ENCODE data around the gene CPSF4. TPM values are rescaled to one million over a fixed set of nuclear protein-coding genes. Genes with fewer than 3 reads are reported as not detected.

CPSF4 gene
- total RNA-seq, 1 donor = 101 TPM

GRCh38 chr7:99461221-99461620 is 22.5 kb downstream of the CPSF4 start:
- Histone ChIP-seq H3K9me3 (ENCODE audit: low read depth, low read length) (no peaks in the 10 kb centered on the region), H3K4me2 (ENCODE audit: insufficient read depth, low read length) (no peak overlapping the region), H2AFZ (ENCODE audit: low read length) (no peak overlapping the region), H3K36me3 (ENCODE audit: insufficient read depth, low read length) (peaks cover 53% of the 10 kb centered on the region), H3K27ac (ENCODE audit: low read depth, low read length) (no peak overlapping the region), H3K4me3 (ENCODE audit: insufficient read depth, low read length) (no peak overlapping the region), H3K79me2 (ENCODE audit: insufficient read depth, low read length) (peaks cover 98% of the 10 kb centered on the region), H3K4me1 (ENCODE audit: insufficient read depth, low read length) (peaks cover 10% of the 10 kb centered on the region), H4K20me1 (ENCODE audit: insufficient read depth, low read length) (peaks cover 39% of the 10 kb centered on the region), H3K27me3 (ENCODE audit: insufficient read depth, low read length) (no peaks in the 10 kb centered on the region)
- peak; percentile 11 for TF ChIP-seq CTCF (IDR thresholded peaks at IDR 0.05; ENCODE audit: extremely low read depth, low read depth, low read length)
- peak; percentile 64 for DNase-seq (ENCODE audit: insufficient read length, low spot score, missing footprints)

- peak overlapping the region; percentile 78 for H3K4me3 ChIP-seq (ENCODE audit: insufficient read depth, low read length)
- peak overlapping the region; percentile 83 for H3K27ac ChIP-seq (ENCODE audit: low read depth, low read length)
- no peak for DNase-seq (ENCODE audit: insufficient read length, low spot score, missing footprints)
- H3K79me2 ChIP-seq (ENCODE audit: insufficient read depth, low read length) = peaks cover 57% of the 10 kb centered on the region
- TF ChIP-seq CTCF (IDR thresholded peaks at IDR 0.05; ENCODE audit: extremely low read depth, low read depth, low read length) = no peak
- H3K4me2 ChIP-seq (ENCODE audit: insufficient read depth, low read length) = peak overlapping the region; percentile 84
- H3K36me3 ChIP-seq (ENCODE audit: insufficient read depth, low read length) = peaks cover 14% of the 10 kb centered on the region
- no peaks in the 10 kb centered on the region for H3K9me3 ChIP-seq (ENCODE audit: low read depth, low read length)
- H2AFZ ChIP-seq (ENCODE audit: low read length) = peak overlapping the region; percentile 98
- H3K4me1 ChIP-seq (ENCODE audit: insufficient read depth, low read length) = peaks cover 13% of the 10 kb centered on the region
- peaks cover 9% of the 10 kb centered on the region for H4K20me1 ChIP-seq (ENCODE audit: insufficient read depth, low read length)
- H3K27me3 ChIP-seq (ENCODE audit: insufficient read depth, low read length) = no peaks in the 10 kb centered on the region
These were observed 26.7 kb downstream of the CPSF4 start for GRCh38 chr7:99465421-99465768.

GRCh38 chr7:99468336-99468918 is 29.7 kb downstream of the CPSF4 start:
- H4K20me1 ChIP-seq (ENCODE audit: insufficient read depth, low read length) = peaks cover 2% of the 10 kb centered on the region
- H2AFZ ChIP-seq (ENCODE audit: low read length) = no peak overlapping the region
- H3K27me3 ChIP-seq (ENCODE audit: insufficient read depth, low read length) = no peaks in the 10 kb centered on the region
- TF ChIP-seq CTCF (IDR thresholded peaks at IDR 0.05; ENCODE audit: extremely low read depth, low read depth, low read length) = no peak
- no peak overlapping the region for H3K4me2 ChIP-seq (ENCODE audit: insufficient read depth, low read length)
- H3K36me3 ChIP-seq (ENCODE audit: insufficient read depth, low read length) = peaks cover 6% of the 10 kb centered on the region
- no peak overlapping the region for H3K27ac ChIP-seq (ENCODE audit: low read depth, low read length)
- H3K4me1 ChIP-seq (ENCODE audit: insufficient read depth, low read length) = peaks cover 13% of the 10 kb centered on the region
- peak; percentile 49 for DNase-seq (ENCODE audit: insufficient read length, low spot score, missing footprints)
- H3K4me3 ChIP-seq (ENCODE audit: insufficient read depth, low read length) = no peak overlapping the region
- H3K79me2 ChIP-seq (ENCODE audit: insufficient read depth, low read length) = peaks cover 35% of the 10 kb centered on the region
- no peaks in the 10 kb centered on the region for H3K9me3 ChIP-seq (ENCODE audit: low read depth, low read length)

GRCh38 chr7:99469381-99470065 is 30.8 kb downstream of the CPSF4 start:
- DNase-seq (ENCODE audit: insufficient read length, low spot score, missing footprints) = peak; percentile 45
- no peak for TF ChIP-seq CTCF (IDR thresholded peaks at IDR 0.05; ENCODE audit: extremely low read depth, low read depth, low read length)
- H3K4me3 ChIP-seq (ENCODE audit: insufficient read depth, low read length) = peak overlapping the region; percentile 4

More at GRCh38 chr7:99469381-99470065, 30.8 kb downstream of the CPSF4 start:
- Histone ChIP-seq H3K4me1 (ENCODE audit: insufficient read depth, low read length) (peaks cover 13% of the 10 kb centered on the region), H2AFZ (ENCODE audit: low read length) (peak overlapping the region; percentile 51), H3K9me3 (ENCODE audit: low read depth, low read length) (no peaks in the 10 kb centered on the region), H3K27me3 (ENCODE audit: insufficient read depth, low read length) (no peaks in the 10 kb centered on the region), H3K27ac (ENCODE audit: low read depth, low read length) (no peak overlapping the region), H4K20me1 (ENCODE audit: insufficient read depth, low read length) (no peaks in the 10 kb centered on the region), H3K4me2 (ENCODE audit: insufficient read depth, low read length) (peak overlapping the region; percentile 7), H3K79me2 (ENCODE audit: insufficient read depth, low read length) (peaks cover 35% of the 10 kb centered on the region), H3K36me3 (ENCODE audit: insufficient read depth, low read length) (no peaks in the 10 kb centered on the region)
